H1 (cell line): ENCODE measurements around the gene LCN9. TPM values are rescaled to one million over a fixed set of nuclear protein-coding genes. Genes with fewer than 3 reads are reported as not detected.

ENCODE experiments used
- BACH1 ChIP-seq: IDR thresholded peaks from 2 replicates; pipeline ENCODE4 v1.6.1; 2012; ENCODE audit warnings: low read length, improper control_type of control experiment
- BCL11A ChIP-seq, 2 experiments: IDR thresholded peaks; one replicate each; pipeline ENCODE4 v1.6.1; 2011; ENCODE audit warnings: low read depth in 2 of 2, low read length in 2 of 2, mild to moderate bottlenecking in 2 of 2
- CHD2 ChIP-seq: IDR thresholded peaks from 2 replicates; pipeline ENCODE4 v1.6.1; 2012; ENCODE audit warnings: low read length, improper control_type of control experiment
- CTBP2 ChIP-seq: IDR thresholded peaks from 2 replicates; pipeline ENCODE4 v1.7.0; 2011; ENCODE audit warnings: borderline replicate concordance, mild to moderate bottlenecking, moderate library complexity, mixed read lengths, low read length; ENCODE audit not compliant: insufficient read depth, insufficient read length
- EZH2 ChIP-seq: fragments of 200-600 bp; sonication (generic); IDR thresholded peaks from 2 replicates; pipeline ENCODE4 v1.7.1; 2012; ENCODE audit warnings: low read depth, mild to moderate bottlenecking, moderate library complexity, low read length, inconsistent platforms; ENCODE audit not compliant: severe bottlenecking
- MAX ChIP-seq: IDR thresholded peaks from 2 replicates; pipeline ENCODE4 v1.6.1; 2012; ENCODE audit warnings: inconsistent platforms
- NANOG ChIP-seq: IDR thresholded peaks from 2 replicates; pipeline ENCODE4 v1.6.1; 2011; ENCODE audit warnings: low read length, low read depth, mild to moderate bottlenecking, inconsistent platforms; ENCODE audit not compliant: insufficient read depth, poor library complexity, severe bottlenecking
- RAD21 ChIP-seq, 2 experiments: IDR thresholded peaks in 1 of 2; conservative IDR thresholded peaks in 1 of 2; 2 replicates each; pipeline ENCODE4 v1.6.1; 2011; ENCODE audit warnings: low read depth in 2 of 2, low read length in 2 of 2, improper control_type of control experiment in 1 of 2, inconsistent platforms in 1 of 2, mild to moderate bottlenecking in 1 of 2, moderate library complexity in 1 of 2
- SAP30 ChIP-seq: fragments of 300-600 bp; sonication (generic); IDR thresholded peaks from 2 replicates; pipeline ENCODE4 v1.7.1; 2012; ENCODE audit warnings: low read length, moderate library complexity, mild to moderate bottlenecking, inconsistent platforms; ENCODE audit not compliant: insufficient read depth, insufficient replicate concordance
- SP2 ChIP-seq: IDR thresholded peaks from 2 replicates; pipeline ENCODE4 v1.6.1; 2012; ENCODE audit warnings: mild to moderate bottlenecking, low read length, inconsistent platforms
- SUZ12 ChIP-seq: fragments of 200-600 bp; sonication (generic); IDR thresholded peaks from 2 replicates; pipeline ENCODE4 v1.6.1; 2012; ENCODE audit warnings: mild to moderate bottlenecking, inconsistent platforms, low read length, moderate library complexity, mixed read lengths
- polyA plus RNA-seq, 7 experiments: library from polyadenylated mRNA; depleted of rRNA in 3 of 7; stranded (reverse) in 5 of 7; unstranded in 2 of 7; fragments of >200 nt in 5 of 7; fragments of 200-250 nt in 2 of 7; gene quantifications; 1 replicate in 5 of 7; 2 replicates in 1 of 7; 4 replicates in 1 of 7; pipeline versions ENCODE4 v1.2.1 to v1.2.3, GENCODE V29; 2011 to 2013; ENCODE audit warnings: missing spikeins in 2 of 7, mixed read lengths in 2 of 7
- total RNA-seq: library from RNA; stranded (reverse); fragmentation: NEBNext Ultra II Directional; extraction: Animal tissue kit (Norgen Biotek cat#: 25700); gene quantifications from 2 replicates; pipeline ENCODE4 v1.2.1, GENCODE V29; 2021

LCN9 gene
- total and polyA plus RNA-seq, 2 of the 8 experiments (the other 6 are each of a cell fraction or from before 2014, with no cell fraction given), result 2.3 to 3.1 TPM

DNA sequence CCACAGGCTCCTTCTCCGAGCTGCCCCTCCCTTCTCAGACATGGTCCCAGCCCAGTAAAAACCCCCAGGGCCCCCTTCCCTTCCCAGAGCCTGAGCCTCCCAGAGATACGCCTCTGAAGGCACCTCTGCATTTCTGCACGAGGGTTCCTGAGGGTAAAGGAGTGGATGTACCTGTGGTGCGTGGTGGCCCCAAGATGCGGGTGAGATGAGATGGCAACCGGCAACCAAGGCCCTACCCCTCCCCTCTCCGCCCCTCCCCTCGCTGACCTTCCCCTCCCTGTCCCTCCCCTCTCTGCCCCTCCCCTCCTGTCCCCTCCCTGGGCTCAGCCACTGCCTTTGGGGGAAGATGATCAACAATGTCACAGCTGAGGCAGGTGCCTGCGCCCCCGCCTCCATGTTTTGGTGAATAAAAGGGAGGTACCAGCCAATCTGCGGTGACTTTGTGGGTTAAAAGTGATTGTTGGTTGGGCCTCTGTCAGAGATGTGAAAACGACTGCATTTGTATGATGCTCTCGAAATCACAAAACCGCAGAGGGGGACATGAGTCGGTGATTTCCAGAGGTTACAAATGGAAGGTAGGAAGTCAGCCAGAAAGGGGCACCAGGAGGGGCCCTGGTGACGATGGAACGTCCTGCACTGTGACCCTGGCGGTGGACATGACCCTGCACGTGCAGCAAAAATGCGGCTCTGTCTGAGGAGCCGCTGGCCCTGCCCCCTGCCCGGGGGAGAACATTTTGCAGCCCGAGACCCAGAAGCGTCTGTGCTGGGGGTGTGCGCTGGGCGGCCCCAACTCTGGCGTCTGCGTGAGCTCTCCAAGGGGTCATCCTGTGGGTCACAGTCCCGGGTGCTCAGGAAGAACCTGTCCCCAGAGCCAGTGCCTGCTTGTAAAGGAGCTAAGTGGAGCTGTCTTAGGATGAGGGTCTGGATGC lies 3.7 kb downstream of the LCN9 start (continued):
- TF ChIP-seq BCL11A (IDR thresholded peaks at IDR 0.05; ENCODE audit: low read depth in 2 of 2, low read length in 2 of 2) (no peak), EZH2 (no peak), NANOG (no peak), SP2 (no peak), BACH1 (no peak), MAX (no peak), CTBP2 (no peak), CHD2 (no peak), RAD21 (IDR thresholded peaks at IDR 0.05 in 1 of 2, conservative IDR thresholded peaks at IDR 0.05 in 1 of 2; ENCODE audit: low read depth in 2 of 2, low read length in 2 of 2) (no peak), SAP30 (no peak), SUZ12 (no peak)
- TF ChIP-seq, all 59 proteins: peak for 0
